GM23338 (cell line): ENCODE measurements around the gene LRRC8E. TPM values are rescaled to one million over a fixed set of nuclear protein-coding genes. Genes with fewer than 3 reads are reported as not detected.

ENCODE experiments used
- ATAC-seq: fragments of 200-7000 bp; cut with Tn5 transposase; 3 replicates; pipeline ENCODE4 v1.9.1; 2020
- DNase-seq: peaks from one replicate; pipeline ENCODE4 v3.0.0-alpha.2; 2015; ENCODE audit warnings: low spot score
- H2AFZ ChIP-seq: fragments of 200-600 bp; sonication (generic); 2 replicates; pipeline ENCODE4 v1.8.0; 2016; ENCODE audit warnings: antibody characterized with exemption, mild to moderate bottlenecking, moderate library complexity
- H3F3A ChIP-seq: fragments of 200-600 bp; sonication (generic); replicated peaks from 2 replicates; pipeline ENCODE4 v1.8.0; 2017; ENCODE audit warnings: antibody characterized with exemption, mixed run types, low read depth
- H3K27ac ChIP-seq: fragments of 200-600 bp; sonication (generic); 2 replicates; pipeline ENCODE4 v1.6.1; 2016; ENCODE audit warnings: low read depth
- H3K27me3 ChIP-seq: fragments of 200-600 bp; sonication (generic); 2 replicates; pipeline ENCODE4 v1.8.0; 2016; ENCODE audit warnings: mild to moderate bottlenecking, mixed run types, moderate library complexity; ENCODE audit not compliant: insufficient read depth
- H3K36me3 ChIP-seq: fragments of 200-600 bp; sonication (generic); 2 replicates; pipeline ENCODE4 v1.8.0; 2016; ENCODE audit warnings: mild to moderate bottlenecking; ENCODE audit not compliant: insufficient read depth
- H3K4me1 ChIP-seq: fragments of 200-600 bp; sonication (generic); 2 replicates; pipeline ENCODE4 v1.8.0; 2016; ENCODE audit warnings: mild to moderate bottlenecking, moderate library complexity; ENCODE audit not compliant: insufficient read depth
- H3K4me2 ChIP-seq: fragments of 200-600 bp; sonication (generic); 2 replicates; pipeline ENCODE4 v1.7.1; 2017; ENCODE audit warnings: mixed run types
- H3K4me3 ChIP-seq: fragments of 200-600 bp; sonication (generic); 2 replicates; pipeline ENCODE4 v1.6.1; 2016; ENCODE audit warnings: mixed run types
- H3K79me2 ChIP-seq: fragments of 200-600 bp; sonication (generic); replicated peaks from 2 replicates; pipeline ENCODE4 v1.8.0; 2017; ENCODE audit warnings: mild to moderate bottlenecking; ENCODE audit not compliant: insufficient read depth
- H3K9me2 ChIP-seq: fragments of 200-600 bp; sonication (generic); 2 replicates; pipeline ENCODE4 v1.8.0; 2017; ENCODE audit not compliant: insufficient read depth
- H4K20me1 ChIP-seq: fragments of 200-600 bp; sonication (generic); replicated peaks from 2 replicates; pipeline ENCODE4 v1.8.0; 2017; ENCODE audit warnings: mild to moderate bottlenecking; ENCODE audit not compliant: insufficient read depth
- H3K27ac Mint-ChIP-seq: 2 replicates; pipeline ENCODE4 v1.8.0; 2020; ENCODE audit warnings: inconsistent platforms, mild to moderate bottlenecking, moderate library complexity, mixed read lengths
- H3K27me3 Mint-ChIP-seq: 3 replicates; pipeline ENCODE4 v1.8.0; 2022; ENCODE audit warnings: low read depth, mild to moderate bottlenecking, moderate library complexity, mixed read lengths, inconsistent platforms; ENCODE audit not compliant: insufficient read depth, poor library complexity
- H3K36me3 Mint-ChIP-seq: 3 replicates; pipeline ENCODE4 v1.8.0; 2021; ENCODE audit warnings: low read depth, mild to moderate bottlenecking, inconsistent platforms, moderate library complexity, mixed read lengths
- H3K4me1 Mint-ChIP-seq: 3 replicates; pipeline ENCODE4 v1.8.0; 2020; ENCODE audit warnings: mild to moderate bottlenecking, inconsistent platforms, mixed read lengths
- H3K4me3 Mint-ChIP-seq: 3 replicates; pipeline ENCODE4 v1.8.0; 2021; ENCODE audit warnings: moderate library complexity, mild to moderate bottlenecking, inconsistent platforms, mixed read lengths
- H3K9me3 Mint-ChIP-seq: 3 replicates; pipeline ENCODE4 v1.8.0; 2020; ENCODE audit warnings: moderate library complexity, mild to moderate bottlenecking, inconsistent platforms, mixed read lengths
- CREB1 ChIP-seq: fragments of 250-450 bp; sonication (Bioruptor Pico); IDR thresholded peaks from 2 replicates; pipeline ENCODE4 v1.5.0; 2020; ENCODE audit warnings: low read depth, mild to moderate bottlenecking, moderate library complexity
- ETS1 ChIP-seq: IDR thresholded peaks from 2 replicates; pipeline ENCODE4 v1.6.1; 2016; ENCODE audit warnings: antibody characterized with exemption
- EZH2 ChIP-seq: fragments of 200-600 bp; sonication (generic); IDR thresholded peaks from one replicate; pipeline ENCODE4 v1.8.0; 2017; ENCODE audit warnings: antibody characterized with exemption, mild to moderate bottlenecking, low read depth; ENCODE audit not compliant: unreplicated experiment
- EZH2phosphoT487 ChIP-seq: fragments of 200-600 bp; sonication (generic); IDR thresholded peaks from one replicate; pipeline ENCODE4 v1.8.1; 2018; ENCODE audit warnings: antibody characterized with exemption; ENCODE audit not compliant: unreplicated experiment
- NANOG ChIP-seq: IDR thresholded peaks from 2 replicates; pipeline ENCODE4 v1.6.1; 2016; ENCODE audit warnings: antibody characterized with exemption, borderline replicate concordance
- POLR2AphosphoS5 ChIP-seq: IDR thresholded peaks from 2 replicates; pipeline ENCODE4 v1.6.1; 2016; ENCODE audit warnings: antibody characterized with exemption, low read depth
- REST ChIP-seq: IDR thresholded peaks from one replicate; pipeline ENCODE4 v1.6.1; 2018; ENCODE audit warnings: antibody characterized with exemption; ENCODE audit not compliant: unreplicated experiment
- STAT1 ChIP-seq: IDR thresholded peaks from one replicate; pipeline ENCODE4 v1.6.1; 2016; ENCODE audit warnings: antibody characterized with exemption; ENCODE audit not compliant: unreplicated experiment
- ZNF114 ChIP-seq: fragments of 250-450 bp; sonication (Bioruptor Pico); IDR thresholded peaks from 2 replicates; pipeline ENCODE4 v1.5.0; 2020; ENCODE audit warnings: mild to moderate bottlenecking, moderate library complexity
- ZNF331 ChIP-seq: fragments of 250-450 bp; sonication (Bioruptor Pico); IDR thresholded peaks from 2 replicates; pipeline ENCODE4 v1.5.0; 2020; ENCODE audit warnings: low read depth, mild to moderate bottlenecking, moderate library complexity
- polyA plus RNA-seq: library from polyadenylated mRNA; unstranded; fragments of >200 nt; fragmentation: Nextera tagmentation; extraction: Ambion mirVana; gene quantifications from 2 replicates; pipeline ENCODE4 v1.2.1, GENCODE V29; 2016
- total RNA-seq: library from RNA; depleted of rRNA; stranded (reverse); fragments of >200 nt; shearing (Covaris generic); gene quantifications from 2 replicates; pipeline ENCODE4 v1.2.3, GENCODE V29; 2014
- TF ChIP-seq, protein P1 (sequence below), 2 experiments: fragments of 200-600 bp in 1 of 2; sonication (generic) in 1 of 2; conservative IDR thresholded peaks; 2 replicates each; pipeline versions ENCODE4 v1.5.1 to v1.6.1; 2016 to 2017; ENCODE audit warnings: antibody characterized with exemption in 2 of 2, low read depth in 2 of 2, mild to moderate bottlenecking in 2 of 2, moderate library complexity in 1 of 2

The LRRC8E gene
- total and polyA plus RNA-seq, 2 experiments from 2014 or later: 0.29 to 4.8 TPM

- TF ChIP-seq EZH2phosphoT487: no peak
- no peak for TF ChIP-seq EZH2
- TF ChIP-seq POLR2AphosphoS5: no peak
- TF ChIP-seq NANOG: no peak
- TF ChIP-seq CREB1: no peak
- no peak for TF ChIP-seq ZNF331 (CRISPR knock-in tag)
- no peak for TF ChIP-seq REST
- no peak for TF ChIP-seq STAT1
- TF ChIP-seq, protein P1, sequence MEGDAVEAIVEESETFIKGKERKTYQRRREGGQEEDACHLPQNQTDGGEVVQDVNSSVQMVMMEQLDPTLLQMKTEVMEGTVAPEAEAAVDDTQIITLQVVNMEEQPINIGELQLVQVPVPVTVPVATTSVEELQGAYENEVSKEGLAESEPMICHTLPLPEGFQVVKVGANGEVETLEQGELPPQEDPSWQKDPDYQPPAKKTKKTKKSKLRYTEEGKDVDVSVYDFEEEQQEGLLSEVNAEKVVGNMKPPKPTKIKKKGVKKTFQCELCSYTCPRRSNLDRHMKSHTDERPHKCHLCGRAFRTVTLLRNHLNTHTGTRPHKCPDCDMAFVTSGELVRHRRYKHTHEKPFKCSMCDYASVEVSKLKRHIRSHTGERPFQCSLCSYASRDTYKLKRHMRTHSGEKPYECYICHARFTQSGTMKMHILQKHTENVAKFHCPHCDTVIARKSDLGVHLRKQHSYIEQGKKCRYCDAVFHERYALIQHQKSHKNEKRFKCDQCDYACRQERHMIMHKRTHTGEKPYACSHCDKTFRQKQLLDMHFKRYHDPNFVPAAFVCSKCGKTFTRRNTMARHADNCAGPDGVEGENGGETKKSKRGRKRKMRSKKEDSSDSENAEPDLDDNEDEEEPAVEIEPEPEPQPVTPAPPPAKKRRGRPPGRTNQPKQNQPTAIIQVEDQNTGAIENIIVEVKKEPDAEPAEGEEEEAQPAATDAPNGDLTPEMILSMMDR (conservative IDR thresholded peaks at IDR 0.05; ENCODE audit: low read depth in 2 of 2): no peak
Measured at GRCh38 chr19:7847664-7848063, 40.6 kb upstream of the LRRC8E start (continued).

- Mint-ChIP-seq H3K4me3 (no peak overlapping the region), H3K27ac (no peak overlapping the region), H3K4me1 (peaks cover 10% of the 10 kb centered on the region; the same call in 2 of the 3 replicates), H3K9me3 (no peaks in the 10 kb centered on the region), H3K27me3 (peaks cover 15% of the 10 kb centered on the region), H3K36me3 (no peaks in the 10 kb centered on the region; the same call in 2 of the 3 replicates)
- H3K27ac ChIP-seq: no peak overlapping the region
- no peaks in the 10 kb centered on the region for H4K20me1 ChIP-seq
- no peaks in the 10 kb centered on the region for H3K9me2 ChIP-seq
- no peaks in the 10 kb centered on the region for H3K27me3 ChIP-seq
- peaks cover 6% of the 10 kb centered on the region; the same call in 1 of the 2 replicates for H3K4me1 ChIP-seq
- DNase-seq (no peak), ATAC-seq (no peak)
- no peak overlapping the region for H3K4me3 ChIP-seq
- H3K36me3 ChIP-seq: no peaks in the 10 kb centered on the region
- no peaks in the 10 kb centered on the region for H3K79me2 ChIP-seq
- H2AFZ ChIP-seq: no peak overlapping the region
- H3F3A ChIP-seq: no peaks in the 10 kb centered on the region
- H3K4me2 ChIP-seq: no peak overlapping the region
- no peak for TF ChIP-seq ZNF331 (CRISPR knock-in tag)
- TF ChIP-seq ETS1: no peak
- no peak for TF ChIP-seq ZNF114 (CRISPR knock-in tag)
- no peak for TF ChIP-seq NANOG
- TF ChIP-seq REST: no peak
- no peak for TF ChIP-seq EZH2phosphoT487
- no peak for TF ChIP-seq CREB1
- TF ChIP-seq EZH2: no peak
Measured at GRCh38 chr19:7848779-7849457, 39.4 kb upstream of the LRRC8E start.
